DND-41 (cell line): ENCODE measurements around the gene NSMF.

ENCODE experiments used
- ATAC-seq: fragments of 200-7000 bp; cut with Tn5 transposase; 3 replicates; pipeline ENCODE4 v1.9.1; 2021; ENCODE audit warnings: low read depth; ENCODE audit not compliant: insufficient read depth
- DNase-seq: peaks from one replicate; pipeline ENCODE4 v3.0.0-alpha.2; 2020
- H2AFZ ChIP-seq: 2 replicates; pipeline ENCODE4 v1.6.0; 2012; ENCODE audit warnings: low read depth, low read length
- H3K27ac ChIP-seq: 2 replicates; pipeline ENCODE4 v1.5.1; 2012; ENCODE audit warnings: low read length, inconsistent platforms
- H3K27me3 ChIP-seq: fragments of 200-600 bp; sonication (generic); 2 replicates; pipeline ENCODE4 v1.6.0; 2012; ENCODE audit warnings: low read length, mild to moderate bottlenecking, inconsistent platforms; ENCODE audit not compliant: insufficient read depth, poor library complexity
- H3K36me3 ChIP-seq: 2 replicates; pipeline ENCODE4 v1.5.1; 2012; ENCODE audit warnings: low read length, inconsistent platforms; ENCODE audit not compliant: insufficient read depth
- H3K4me1 ChIP-seq: 2 replicates; pipeline ENCODE4 v1.5.1; 2012; ENCODE audit warnings: mild to moderate bottlenecking, low read length; ENCODE audit not compliant: insufficient read depth
- H3K4me2 ChIP-seq: 2 replicates; pipeline ENCODE4 v1.6.0; 2012; ENCODE audit warnings: mild to moderate bottlenecking, moderate library complexity, low read length, inconsistent platforms; ENCODE audit not compliant: insufficient read depth
- H3K4me3 ChIP-seq, 2 experiments: fragments of 200-600 bp in 1 of 2; shearing (Covaris generic) in 1 of 2; 2 replicates each; pipeline ENCODE4 v1.5.1; 2012 to 2016; ENCODE audit warnings: inconsistent platforms in 2 of 2, low read length in 2 of 2, mild to moderate bottlenecking in 2 of 2, low read depth in 1 of 2, moderate library complexity in 1 of 2
- H3K79me2 ChIP-seq: 2 replicates; pipeline ENCODE4 v1.6.0; 2012; ENCODE audit warnings: low read length, inconsistent platforms; ENCODE audit not compliant: insufficient read depth
- H3K9ac ChIP-seq: 2 replicates; pipeline ENCODE4 v1.6.0; 2012; ENCODE audit warnings: low read depth, mild to moderate bottlenecking, inconsistent platforms, low read length, moderate library complexity
- H3K9me3 ChIP-seq: 2 replicates; pipeline ENCODE4 v1.5.1; 2012; ENCODE audit warnings: low read length, moderate library complexity, mild to moderate bottlenecking, inconsistent platforms; ENCODE audit not compliant: insufficient read depth, severe bottlenecking
- H4K20me1 ChIP-seq: 2 replicates; pipeline ENCODE4 v1.6.0; 2012; ENCODE audit warnings: low read length; ENCODE audit not compliant: insufficient read depth
- CTCF ChIP-seq: IDR thresholded peaks from 2 replicates; pipeline ENCODE4 v1.5.1; 2012; ENCODE audit warnings: borderline replicate concordance, low read length, moderate library complexity, mild to moderate bottlenecking; ENCODE audit not compliant: poor library complexity, severe bottlenecking; ENCODE audit errors: extremely low read depth
- EZH2 ChIP-seq: IDR thresholded peaks from 3 replicates; pipeline ENCODE4 v1.6.1; 2012; ENCODE audit warnings: borderline replicate concordance, low read depth, mild to moderate bottlenecking, moderate library complexity, low read length, inconsistent platforms; ENCODE audit not compliant: severe bottlenecking

NSMF gene

GRCh38 chr9:137441289-137441934 lies 17.7 kb downstream of the NSMF start, which contains the start of gene ENTPD8:
Gene ENTPD8 (minus strand): TSS chr9:137441357. CDS start chr9:137438285, 3,072 bp downstream.
- Histone ChIP-seq H3K4me2 (no peak within 1 kb of the TSS), H3K36me3 (no peaks in the 10 kb centered on the region), H3K27ac (no peak within 1 kb of the TSS), H3K9ac (no peak within 1 kb of the TSS), H2AFZ (no peak within 1 kb of the TSS), H3K27me3 (no peaks in the 10 kb centered on the region), H3K9me3 (no peaks in the 10 kb centered on the region), H4K20me1 (peaks cover 10% of the 10 kb centered on the region; the same call in 1 of the 2 replicates), H3K4me3 (no peak within 1 kb of the TSS), H3K4me1 (no peaks in the 10 kb centered on the region), H3K79me2 (no peaks in the 10 kb centered on the region)
- DNase-seq (no peak), ATAC-seq (no peak)
- TF ChIP-seq CTCF, result no peak
- TF ChIP-seq EZH2, result no peak

- H3K36me3 ChIP-seq, result no peaks in the 10 kb centered on the region
- no peak overlapping the region for H3K4me3 ChIP-seq
- H4K20me1 ChIP-seq, result peaks cover 7% of the 10 kb centered on the region; the same call in 1 of the 2 replicates
- H3K79me2 ChIP-seq, result no peaks in the 10 kb centered on the region
- no peak overlapping the region for H2AFZ ChIP-seq
- no peak for DNase-seq
- no peaks in the 10 kb centered on the region for H3K9me3 ChIP-seq
- no peak overlapping the region for H3K4me2 ChIP-seq
- H3K27ac ChIP-seq, result no peak overlapping the region
- H3K27me3 ChIP-seq, result no peaks in the 10 kb centered on the region
- no peaks in the 10 kb centered on the region for H3K4me1 ChIP-seq
- ATAC-seq, result no peak
- TF ChIP-seq CTCF, result no peak
- TF ChIP-seq EZH2, result no peak
- H3K9ac ChIP-seq, result no peak overlapping the region
These were observed 19.9 kb downstream of the NSMF start for GRCh38 chr9:137439158-137439714.

GRCh38 chr9:137438591-137439157 lies 20.5 kb downstream of the NSMF start:
- no peak for DNase-seq
- Histone ChIP-seq H3K9me3 (no peaks in the 10 kb centered on the region), H3K4me3 (no peak overlapping the region), H2AFZ (no peak overlapping the region), H3K9ac (no peak overlapping the region), H4K20me1 (peaks cover 7% of the 10 kb centered on the region; the same call in 1 of the 2 replicates), H3K27me3 (no peaks in the 10 kb centered on the region), H3K4me1 (no peaks in the 10 kb centered on the region), H3K36me3 (no peaks in the 10 kb centered on the region), H3K79me2 (no peaks in the 10 kb centered on the region), H3K4me2 (no peak overlapping the region), H3K27ac (no peak overlapping the region)
- TF ChIP-seq EZH2 (no peak), CTCF (no peak)
- no peak for ATAC-seq
